GM21526 (cell line): Measurements from ENCODE around the gene TGFBR3L.
A peak's percentile ranks its signal among the peaks of the same experiment; 100 is the strongest.
"Not testable (repeated sequence)": the region's sequence is repeated elsewhere in the genome, so short reads cannot be mapped to it uniquely, and the experiment has no call there.

ENCODE experiments used
- ATAC-seq: cut with Tn5 transposase; IDR thresholded peaks from one replicate; pipeline ENCODE4 v1.9.1; 2021; ENCODE audit warnings: moderate library complexity; ENCODE audit not compliant: unreplicated experiment, low FRiP score

Gene TGFBR3L

DNA sequence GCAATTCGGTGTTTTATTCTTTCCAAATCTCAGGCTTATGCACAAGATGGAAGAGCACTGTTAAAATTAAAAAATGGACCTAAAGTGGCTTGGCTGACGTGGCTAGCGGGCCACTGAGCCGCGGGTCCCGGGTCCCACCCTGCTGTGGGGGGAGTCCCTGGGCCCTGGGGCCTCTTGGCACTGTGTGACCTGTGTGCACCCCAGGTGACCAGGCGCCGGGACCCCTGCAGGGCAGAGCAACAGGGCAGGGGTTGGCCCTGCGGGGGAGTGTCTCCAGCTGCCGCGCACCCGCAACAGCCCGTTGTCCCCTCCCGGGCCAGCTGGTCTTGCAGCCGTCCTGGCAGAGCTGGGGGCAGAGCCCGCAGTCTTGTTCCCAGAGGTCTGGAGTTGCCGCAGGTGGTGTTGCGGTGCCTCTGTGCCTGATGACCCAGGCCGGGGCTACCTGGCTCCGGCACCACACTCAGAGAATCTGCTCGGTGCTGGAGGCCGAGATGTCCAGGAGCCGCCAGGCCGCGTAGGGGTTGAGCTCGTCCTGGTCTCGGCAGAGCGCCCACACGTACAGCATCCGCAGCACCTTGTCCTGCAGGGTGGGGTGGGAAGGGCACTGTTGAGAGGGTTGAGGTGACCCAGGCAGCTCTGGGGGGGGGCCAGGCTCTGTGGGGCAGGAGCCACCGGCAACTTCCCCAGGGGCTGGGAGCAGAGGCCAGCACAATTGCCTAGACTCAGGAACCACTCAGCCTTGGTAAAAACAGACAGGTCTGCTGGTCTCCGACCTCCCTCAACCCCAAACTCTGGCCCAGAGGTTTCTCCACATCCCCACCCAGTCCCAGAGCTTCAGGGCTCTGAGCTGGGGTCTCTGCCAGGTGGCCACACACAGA, 12.3 kb downstream of the TGFBR3L start:
- ATAC-seq = no peak

DNA sequence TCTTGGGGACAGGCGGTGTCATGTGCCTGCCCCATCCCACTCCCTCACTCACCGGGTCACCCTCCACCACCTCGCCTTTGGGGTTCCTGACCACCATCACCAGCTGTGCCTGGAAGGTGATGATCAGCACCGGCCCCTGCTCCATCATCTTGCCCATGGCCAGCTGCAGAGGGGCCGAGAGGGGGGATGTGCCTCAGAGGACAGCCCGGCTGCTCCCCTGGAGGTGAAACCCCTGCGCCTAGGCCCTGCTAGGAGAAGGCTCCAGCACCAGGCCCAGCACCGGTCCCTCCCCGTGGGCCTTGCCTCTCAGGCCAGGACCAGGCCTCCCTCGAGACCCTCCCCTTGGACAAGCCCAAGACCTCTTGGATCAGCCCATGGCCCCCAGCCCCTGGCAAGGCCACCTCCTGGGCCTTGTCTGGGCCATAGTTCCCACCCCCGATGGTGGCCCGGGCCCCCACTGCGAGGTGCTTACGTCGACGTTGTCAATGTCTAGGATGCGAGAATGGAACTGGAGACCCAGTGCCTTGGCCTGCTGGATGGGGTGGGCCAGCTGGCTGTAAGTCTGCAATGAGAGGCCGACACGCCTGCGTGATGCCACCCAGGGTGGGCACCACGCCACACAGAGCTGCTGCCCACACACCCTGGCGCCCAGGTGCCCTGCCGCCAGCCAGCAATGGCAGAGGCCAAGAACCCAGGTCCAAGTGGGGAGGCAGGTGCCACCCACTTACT, 13.1 kb downstream of the TGFBR3L start:
- no peak for ATAC-seq

DNA sequence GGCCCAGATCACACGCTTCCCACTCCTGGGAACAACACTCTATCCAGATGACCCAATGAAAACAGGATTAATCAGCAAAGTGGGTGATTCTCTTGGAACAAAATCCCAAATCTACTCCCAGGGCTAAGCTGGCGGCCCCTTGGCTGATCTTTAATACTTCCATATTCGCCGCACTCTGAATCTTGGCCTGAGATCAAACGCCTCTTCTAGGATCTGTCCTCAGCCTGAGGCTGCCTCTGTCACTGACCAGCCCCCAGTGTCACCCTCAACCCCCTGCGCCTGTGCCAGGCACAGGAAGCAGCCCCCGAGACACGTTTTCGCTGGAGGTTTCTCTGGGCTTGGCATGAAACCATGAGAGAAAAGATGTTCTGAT, 13.7 kb downstream of the TGFBR3L start:
- no peak for ATAC-seq

DNA sequence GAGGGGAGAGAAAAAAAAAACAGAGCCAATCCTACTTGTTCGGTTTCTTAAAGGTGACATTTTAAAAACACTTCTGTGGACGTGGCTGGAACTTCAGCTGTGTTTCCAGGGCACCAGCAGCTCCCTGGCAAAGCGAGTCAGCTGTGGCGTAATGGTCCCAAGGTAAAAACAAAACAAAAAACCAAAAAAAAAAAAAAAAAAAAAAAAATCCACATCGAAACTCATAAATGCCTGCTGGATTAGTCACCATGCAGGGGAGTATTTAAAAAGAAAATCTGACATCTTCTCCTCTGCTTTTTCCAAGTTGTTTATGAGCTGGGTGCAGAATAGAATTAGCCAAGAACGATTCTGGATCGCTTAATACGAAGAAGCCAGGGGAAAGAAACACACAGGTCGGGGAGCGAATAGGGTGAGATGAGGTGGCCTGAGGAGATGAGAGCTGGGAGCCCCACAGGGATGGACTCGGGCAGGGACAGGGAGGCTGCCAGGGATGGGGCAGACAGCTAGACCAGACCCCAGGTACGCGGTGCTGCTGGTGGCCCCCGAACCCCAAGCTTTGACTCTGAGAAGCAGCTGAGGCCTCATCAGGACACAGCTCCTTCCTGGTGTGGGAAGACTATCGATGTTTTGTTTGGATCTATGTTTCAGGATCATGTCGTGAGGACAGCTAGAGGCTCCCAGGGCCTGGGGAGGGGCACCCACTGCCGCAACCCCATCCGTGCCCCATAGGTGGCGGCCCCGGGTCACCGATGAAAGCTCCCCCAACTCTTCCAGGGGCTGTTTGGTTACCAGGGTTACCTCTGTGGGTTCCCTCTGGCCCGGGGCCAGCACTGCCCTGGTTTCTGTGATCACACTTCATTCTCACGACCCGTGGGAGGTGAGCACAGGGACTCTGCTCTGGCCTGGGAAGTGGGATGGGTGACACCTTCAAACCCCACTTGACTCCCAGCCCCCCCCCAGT, 14.4 kb downstream of the TGFBR3L start:
- ATAC-seq = no peak

DNA sequence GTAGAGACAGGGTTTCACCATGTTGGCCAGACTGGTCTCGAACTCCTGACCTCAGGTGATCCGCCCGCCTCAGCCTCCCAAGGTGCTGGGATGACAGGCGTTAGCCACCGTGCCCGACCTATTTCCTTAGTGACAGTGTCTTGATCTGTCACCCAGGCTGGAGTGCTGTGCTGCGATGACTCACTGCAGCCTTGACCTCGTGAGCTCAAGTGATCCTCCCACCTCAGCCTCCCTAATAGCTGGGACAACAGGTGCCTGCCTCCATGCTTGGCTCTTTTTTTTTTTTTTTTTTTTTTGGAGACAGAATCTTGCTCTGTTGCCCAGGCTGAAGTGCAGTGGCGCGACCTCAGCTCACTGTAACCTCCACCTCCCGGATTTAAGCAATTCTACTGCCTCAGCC, 15.4 kb downstream of the TGFBR3L start:
- not testable (repeated sequence) for ATAC-seq

DNA sequence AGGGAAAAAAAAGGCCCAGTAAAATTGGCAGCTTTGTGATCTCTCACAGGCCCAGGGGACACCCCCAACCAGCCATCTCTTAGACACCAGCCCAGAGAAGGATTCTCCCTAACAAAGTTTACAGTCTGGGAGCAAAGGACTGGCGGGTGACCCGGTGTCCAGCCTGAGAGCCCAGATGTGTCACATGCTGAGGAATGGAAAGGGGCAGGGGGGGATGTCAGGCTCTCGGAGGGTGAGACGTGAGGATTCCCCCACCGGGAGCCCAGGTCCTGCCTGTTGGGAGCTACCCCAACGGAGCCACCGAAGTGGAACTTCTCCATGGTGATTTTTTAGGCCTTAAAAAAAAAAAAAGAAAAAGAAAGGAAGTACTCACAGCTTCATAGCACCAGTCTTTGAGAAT, 16.1 kb downstream of the TGFBR3L start:
- ATAC-seq = no peak

DNA sequence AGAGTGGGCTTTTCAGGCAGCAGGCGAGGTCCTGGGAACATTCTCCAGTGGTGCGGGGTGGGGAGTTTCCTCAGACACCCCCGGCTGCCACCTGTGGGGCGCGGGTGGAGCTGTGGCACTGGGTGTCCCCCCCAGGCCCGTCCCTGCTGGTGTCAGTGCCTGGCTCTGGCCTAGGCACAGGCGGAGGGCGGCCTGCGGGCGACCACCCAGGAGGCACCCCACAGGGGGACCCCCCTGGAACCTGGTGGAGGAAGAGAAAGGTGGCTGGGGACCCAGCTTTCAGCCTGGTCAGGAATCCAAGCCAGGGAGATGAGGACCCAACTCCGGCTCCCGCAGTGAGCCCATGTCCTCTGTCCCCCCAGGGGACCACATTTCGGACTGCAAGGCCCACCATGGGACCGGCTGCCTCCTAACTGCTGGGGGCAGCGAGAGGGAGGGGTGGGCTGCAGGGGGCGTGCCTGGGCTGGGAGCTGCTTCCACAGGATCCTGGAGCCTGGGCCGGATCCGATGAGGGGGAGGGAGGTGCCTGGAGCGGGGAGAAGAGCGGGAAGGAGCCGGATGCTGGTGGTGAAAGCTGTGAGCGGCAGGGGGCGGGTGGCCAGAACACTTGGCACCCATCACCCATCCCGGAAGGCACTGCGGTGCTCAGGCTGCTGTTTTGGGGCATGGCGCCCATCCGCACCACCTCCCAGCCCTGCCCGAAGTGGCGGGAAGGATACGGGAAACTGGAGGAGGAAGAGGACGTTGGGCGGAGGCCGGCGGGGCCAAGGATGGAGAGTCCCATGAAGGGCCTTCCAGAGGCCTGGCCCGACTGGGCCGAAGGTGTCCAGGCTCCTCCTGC, 16.8 kb downstream of the TGFBR3L start:
- no peak for ATAC-seq

DNA sequence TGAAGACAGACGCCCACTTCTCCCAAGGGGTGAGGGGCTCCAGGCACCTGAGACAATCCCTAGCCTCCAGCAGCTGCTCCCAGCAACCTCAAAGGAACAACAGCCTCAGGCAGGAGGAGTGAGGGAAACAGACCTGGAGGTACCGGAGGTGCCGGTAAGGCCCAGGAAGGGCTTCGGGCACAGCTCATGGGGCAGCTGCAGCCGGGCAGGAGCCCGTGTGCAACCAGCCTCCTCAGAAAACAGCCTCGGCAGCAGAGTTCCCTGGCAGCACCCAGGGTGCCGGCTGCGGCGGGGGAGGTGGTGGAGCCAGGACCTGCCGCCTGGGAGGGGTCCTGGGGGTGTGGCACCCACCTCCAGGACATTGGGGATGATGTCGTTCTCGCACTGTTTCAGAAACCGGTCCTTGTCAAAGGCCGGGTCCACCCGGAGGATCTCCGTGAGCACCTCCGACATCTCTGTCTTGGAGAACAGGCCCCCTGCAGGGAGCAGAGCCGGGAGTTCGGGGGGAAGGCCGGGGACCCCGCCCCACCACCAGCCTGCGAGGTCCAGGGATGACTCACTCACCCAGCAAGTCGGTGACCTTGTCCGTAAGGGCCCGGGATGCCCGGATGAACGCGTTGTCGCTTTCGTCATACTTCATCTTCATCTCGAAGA, 17.8 kb downstream of the TGFBR3L start:
- no peak for ATAC-seq

DNA sequence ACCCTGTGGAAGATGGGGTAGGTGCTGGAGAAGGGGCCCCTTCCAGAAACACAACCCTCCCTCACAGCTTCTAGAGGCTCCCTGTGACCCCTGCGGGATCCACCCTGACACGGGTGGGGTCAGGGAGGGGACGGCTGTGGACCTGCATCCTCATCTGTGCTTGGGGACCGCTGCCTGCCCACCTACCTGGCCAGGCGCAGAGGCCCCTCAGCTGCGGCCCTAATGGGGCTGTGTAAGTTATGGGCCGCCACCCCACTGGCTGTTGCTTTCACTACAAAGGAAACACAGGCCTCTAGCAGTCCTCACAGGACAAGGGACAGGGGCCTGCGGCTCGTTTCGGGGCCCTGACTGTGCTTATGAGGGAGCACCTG, 18.3 kb downstream of the TGFBR3L start:
- no peak for ATAC-seq

DNA sequence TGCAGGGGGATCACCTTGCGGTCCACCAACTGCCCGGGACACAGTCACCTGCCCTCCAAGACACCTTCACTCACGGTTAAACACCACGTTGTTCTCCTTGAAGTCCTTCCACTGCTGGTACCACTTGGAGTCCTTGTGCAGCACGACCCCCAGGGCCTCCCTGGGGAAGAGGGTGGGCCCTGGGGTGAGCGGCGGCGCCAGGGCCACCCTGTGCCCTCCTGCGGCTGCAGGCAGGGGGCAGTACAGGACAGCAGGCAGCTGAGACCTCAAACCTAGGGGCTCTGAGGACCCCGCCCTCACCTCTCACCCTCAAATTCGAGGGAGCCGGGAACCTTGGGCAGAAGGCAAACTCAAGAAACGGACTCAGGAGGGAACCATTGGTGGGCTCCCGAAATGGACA, 18.8 kb downstream of the TGFBR3L start:
- ATAC-seq = no peak

DNA sequence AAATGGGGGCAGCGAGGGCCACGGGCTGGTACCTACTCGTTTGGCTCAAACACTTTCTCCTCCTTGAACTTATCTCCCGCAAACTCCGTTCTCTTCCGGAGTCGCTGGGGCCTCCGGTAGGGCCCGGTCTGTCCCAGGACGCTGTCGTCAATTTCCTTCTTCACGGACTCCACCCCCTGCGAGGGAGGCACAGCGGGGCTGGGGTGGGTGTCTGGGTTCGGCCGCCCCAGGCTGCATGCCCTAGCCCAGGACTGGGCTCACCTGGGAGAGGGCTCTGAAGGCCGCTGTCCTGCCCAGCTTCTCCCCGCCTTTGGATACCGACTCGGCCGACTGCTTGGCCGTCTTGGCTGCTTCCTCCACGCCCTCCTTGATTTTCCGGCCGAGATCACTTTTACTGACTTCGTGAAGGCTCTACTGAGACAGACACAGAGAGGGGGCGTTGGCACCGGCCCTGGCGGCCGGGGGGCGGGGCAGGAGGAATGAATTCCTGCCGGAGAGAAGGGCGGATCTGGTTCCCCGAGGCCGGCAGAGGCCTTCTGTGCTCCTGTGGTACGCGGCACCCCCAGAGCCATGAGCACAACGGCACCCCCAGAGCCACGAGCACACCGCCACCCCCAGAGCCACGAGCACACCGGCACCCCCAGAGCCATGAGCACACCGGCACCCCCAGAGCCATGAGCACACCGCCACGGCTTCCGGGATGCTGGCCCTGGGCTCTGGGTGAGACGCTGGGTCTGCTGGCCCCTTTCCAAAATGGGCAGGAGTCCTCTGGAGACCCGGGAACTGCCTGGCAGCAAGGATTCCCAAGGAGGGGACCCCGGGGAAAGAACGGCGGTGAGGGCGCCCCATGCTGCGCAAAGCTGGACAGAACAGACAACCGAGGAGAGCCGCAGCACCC, 19.4 kb downstream of the TGFBR3L start:
- ATAC-seq = no peak

DNA sequence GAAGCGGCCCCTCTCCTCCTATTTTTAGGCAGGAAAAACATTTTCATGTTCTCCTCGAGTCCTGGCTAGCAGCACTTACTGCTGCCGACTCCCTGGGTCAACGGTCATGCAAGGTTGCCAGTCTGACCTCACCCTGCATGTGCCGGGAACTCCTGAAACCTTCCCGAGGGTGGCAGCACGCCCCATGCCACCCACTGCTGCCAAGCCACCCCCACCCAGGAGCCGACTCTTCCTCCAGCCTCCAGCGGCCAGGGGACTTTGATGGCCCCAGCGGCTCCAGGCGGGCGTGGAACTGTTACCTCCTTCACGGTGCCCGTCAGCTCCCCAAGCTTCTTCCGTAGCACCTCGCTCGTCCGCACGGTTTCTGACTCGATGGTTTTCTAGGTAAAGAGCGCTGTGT, 20.1 kb downstream of the TGFBR3L start:
- no peak for ATAC-seq

DNA sequence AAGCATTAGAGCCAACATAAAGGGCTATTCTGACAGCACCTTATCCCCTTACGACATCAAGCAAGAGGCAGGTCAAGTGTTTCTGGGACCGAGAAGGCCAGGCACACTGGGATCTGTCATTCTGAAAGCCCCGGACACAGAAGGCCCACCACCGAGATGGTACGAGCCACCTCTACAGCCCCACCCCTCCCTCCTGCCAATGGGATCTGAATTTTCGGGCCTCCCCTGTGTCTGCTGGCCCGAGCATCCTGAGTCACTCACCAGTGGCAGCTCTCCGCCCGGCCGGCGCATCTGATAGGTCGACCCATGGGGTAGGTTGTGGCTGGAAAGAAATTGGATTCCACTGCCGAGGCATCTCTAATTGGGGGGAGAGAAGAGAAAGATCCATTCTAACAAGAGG, 26.2 kb downstream of the TGFBR3L start:
- no peak for ATAC-seq

DNA sequence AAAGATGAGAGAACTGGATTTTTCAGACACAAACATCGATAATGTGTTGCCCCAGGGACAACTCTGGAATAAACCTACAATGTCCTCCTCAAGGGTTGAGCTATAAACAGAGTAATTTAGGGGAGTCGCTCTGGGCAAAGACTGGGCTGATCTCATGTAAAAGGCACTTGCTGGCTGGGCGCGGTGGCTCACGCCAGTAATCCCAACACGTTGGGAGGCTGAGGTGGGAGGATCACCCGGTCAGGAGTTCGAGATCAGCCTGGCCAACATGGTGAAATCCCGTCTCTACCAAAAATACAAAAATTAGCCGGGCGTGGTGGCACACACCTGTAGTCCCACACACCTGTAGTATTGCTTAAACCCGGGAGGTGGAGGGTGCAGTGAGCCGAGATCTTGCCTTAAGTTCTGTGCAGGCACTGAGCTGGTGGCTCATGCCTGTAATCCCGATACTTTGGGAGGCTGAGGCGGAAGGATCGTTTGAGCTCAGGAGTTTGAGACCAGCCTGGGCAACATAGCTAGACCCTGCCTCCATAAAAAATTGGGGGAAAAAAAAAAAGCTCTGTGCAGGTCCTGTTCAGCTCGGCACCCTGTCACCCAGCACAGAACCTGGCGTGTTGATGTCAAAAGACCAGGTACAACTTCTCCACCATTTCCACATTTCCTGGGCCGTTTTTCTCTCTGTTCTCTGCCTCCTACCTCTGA, 27.4 kb downstream of the TGFBR3L start:
- no peak for ATAC-seq

DNA sequence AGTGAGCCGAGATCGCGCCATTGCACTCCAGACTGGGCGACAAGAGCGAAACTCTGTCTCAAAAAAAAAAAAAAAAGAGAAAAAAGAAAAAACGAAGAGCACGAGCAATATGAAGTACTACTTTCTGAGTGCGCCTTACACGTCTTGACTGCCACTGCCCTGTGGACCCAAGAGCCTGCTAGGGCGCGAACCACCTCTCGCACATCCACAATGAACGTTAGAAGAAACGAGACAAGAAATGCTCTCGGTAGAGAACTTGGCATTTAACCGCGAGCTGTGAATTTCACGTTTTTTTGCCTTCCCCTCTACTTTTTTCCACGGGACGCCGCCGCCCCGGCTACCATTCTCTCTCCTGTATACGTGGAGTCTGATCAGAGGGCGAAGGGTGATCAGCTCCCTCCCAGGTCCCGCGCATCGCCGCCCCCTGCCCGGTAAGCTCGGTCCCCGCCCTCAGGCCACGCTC, 28.4 kb downstream of the TGFBR3L start:
- no peak for ATAC-seq

DNA sequence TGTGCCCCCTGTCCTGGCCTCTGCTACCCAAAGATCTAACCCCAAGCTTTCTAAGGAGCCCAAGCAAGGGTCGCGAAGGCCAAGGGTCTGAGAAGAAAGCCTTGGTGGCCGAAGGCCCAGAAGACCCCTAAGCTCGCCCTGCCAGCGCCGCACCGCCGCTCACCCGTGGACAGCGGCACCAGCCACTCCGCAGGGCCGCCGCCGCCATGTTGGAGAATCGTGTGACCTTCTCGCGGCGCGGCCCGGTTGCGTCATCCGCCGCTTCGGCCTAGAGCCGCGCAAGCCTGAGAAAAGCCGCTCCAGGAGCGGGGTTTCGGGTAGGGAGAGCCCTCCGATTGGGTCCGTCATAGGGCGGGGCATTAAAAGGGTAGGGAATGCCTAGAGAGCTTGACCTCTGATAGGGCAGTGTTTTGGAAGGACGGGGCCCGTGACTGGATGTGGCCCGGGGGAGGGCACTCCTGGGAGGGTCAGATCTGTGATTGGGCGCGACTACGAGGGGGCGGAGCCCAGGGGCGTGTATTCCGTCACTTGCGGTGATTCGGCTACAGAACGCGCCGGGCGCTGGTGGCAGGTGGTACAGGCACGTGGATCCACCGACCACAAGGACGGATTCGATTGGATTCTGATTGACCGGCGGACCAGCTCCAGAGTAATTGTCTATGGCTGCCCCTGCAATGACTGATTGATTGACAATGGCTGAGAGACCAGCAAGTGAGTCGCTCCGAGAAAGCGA, 29.0 kb downstream of the TGFBR3L start, which contains the start of gene TIMM44:
Gene TIMM44, minus strand, starts transcription at position 223 of the 733 bp plus-strand sequence. Its CDS starts 15 bp downstream, at position 208.
- peak; percentile 83 for ATAC-seq

DNA sequence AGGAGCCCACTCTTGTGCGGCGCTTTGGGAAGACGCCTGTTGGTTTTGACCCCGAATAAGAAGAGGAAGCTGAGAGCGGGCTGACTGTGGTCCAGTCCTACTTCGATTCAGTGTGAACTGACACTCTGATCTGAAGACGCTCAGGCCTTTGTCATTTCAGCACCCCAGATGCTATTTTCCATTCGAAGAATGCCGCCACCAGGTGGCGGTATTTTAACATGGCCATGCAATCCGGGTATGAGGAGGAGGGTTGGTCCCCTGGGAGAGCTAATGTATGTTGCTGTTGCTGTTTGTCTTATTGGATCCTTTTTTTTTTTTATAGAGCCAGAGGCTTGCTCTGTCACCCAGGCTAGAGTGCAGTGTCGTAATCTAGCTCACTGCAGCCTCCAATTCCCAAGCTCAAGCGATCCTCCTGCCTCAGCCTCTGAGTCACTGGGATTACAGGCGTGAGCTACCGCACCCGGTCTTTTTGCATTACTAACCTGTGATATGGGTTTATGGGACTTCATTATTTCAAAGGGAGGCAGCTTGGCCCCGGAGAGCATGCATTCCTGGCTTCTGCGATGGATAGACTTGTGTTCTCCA, 29.6 kb downstream of the TGFBR3L start:
- ATAC-seq = peak; percentile 27
